Urothelium cell line (cell line): ENCODE data around the gene SENP1.
"Not testable (repeated sequence)": the region's sequence is repeated elsewhere in the genome, so short reads cannot be mapped to it uniquely, and the experiment has no call there.

ENCODE experiments used
- DNase-seq: peaks from one replicate; pipeline ENCODE4 v3.0.0; 2011; ENCODE audit warnings: low spot score, mixed read lengths
- FAIRE-seq: peaks from 2 replicates; lab custom pipeline; 2011; peaks lifted over from hg19 to GRCh38; lab: Jason Lieb, UNC

Gene SENP1

DNA sequence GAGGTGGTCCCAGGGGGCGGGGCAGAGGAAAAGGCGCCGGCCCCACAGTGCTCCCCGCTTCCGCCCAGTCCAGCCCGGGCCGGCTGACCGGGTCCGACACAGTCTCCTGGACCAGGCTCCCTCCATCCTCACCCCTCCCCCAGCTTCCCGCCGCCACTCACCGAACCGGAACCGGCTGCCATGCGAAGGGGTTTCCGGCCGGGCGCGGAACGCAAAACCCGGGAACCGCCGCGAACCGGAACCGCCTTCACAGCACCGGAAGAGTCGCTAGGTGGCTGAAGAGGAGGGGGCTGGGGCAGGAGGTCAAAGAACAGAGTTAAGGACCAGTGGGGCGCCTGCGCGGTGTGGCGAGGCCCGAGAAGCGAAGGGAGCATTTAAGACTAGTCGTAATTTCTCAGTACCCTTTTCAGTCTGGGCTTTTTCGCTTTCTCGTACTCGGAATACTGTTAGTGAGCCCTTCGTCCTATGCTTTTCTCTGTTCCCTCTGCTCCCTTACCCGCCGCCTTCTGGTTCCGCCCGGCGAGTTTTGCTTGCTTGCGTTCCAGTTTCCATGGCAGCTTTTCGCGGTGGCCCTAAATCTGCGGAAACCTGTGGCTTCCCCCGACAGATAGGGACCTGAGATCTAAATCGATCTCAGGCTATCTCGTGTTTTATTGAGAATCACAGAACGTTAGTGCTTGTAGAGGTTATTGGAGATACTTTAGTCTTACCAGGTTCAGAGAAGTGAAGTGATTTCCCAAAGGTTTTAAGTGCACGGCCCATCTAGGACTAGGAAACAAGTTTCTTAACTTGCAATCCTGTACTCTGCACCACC, at the start of gene SENP1:
TSS of gene SENP1 (minus strand) at position 213 of the 814 bp plus-strand sequence. CDS start 4,607 bp downstream, outside the sequence.
- FAIRE-seq = no peak
- DNase-seq = peak; percentile 89

DNA sequence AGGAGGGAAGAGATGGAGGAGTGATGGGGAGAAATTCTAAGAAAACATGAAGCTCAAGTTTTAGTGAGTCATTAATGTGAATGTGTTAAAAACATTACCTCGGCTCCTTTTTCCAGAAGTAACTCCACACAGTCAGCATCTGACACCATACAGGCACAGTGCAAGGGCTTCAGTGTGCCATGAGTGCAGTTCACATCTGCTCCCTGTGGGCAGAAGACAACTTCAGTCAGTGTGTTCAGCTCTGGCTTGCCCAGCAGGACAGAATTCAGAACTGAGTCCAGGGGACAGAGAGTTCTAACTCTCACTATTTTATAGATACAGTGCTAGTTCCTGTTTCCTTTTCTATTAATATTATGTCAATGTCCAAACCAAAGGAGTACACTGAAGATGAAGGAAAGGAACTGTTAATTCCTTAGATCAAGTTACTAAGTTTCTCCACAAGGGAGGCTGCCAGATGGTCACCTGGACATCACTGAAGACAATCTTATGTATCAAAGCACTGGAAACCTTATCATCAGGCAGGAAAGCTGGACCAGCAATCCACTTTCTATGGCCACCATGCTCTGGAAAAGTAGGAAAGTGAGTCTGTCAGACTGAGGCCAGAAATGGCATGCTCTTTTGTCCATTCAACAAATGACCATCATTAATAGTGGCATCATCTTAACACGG, 45.4 kb upstream of the SENP1 start:
- DNase-seq (no peak), FAIRE-seq (no peak)

- no peak for FAIRE-seq
- DNase-seq = no peak
These were observed 40.1 kb upstream of the SENP1 start for GRCh38 chr12:48145981-48146380.

GRCh38 chr12:48143898-48144297, 38.0 kb upstream of the SENP1 start:
- no peak for FAIRE-seq
- no peak for DNase-seq

- DNase-seq (no peak), FAIRE-seq (no peak)
These were observed 37.2 kb upstream of the SENP1 start for GRCh38 chr12:48142818-48143674.

DNA sequence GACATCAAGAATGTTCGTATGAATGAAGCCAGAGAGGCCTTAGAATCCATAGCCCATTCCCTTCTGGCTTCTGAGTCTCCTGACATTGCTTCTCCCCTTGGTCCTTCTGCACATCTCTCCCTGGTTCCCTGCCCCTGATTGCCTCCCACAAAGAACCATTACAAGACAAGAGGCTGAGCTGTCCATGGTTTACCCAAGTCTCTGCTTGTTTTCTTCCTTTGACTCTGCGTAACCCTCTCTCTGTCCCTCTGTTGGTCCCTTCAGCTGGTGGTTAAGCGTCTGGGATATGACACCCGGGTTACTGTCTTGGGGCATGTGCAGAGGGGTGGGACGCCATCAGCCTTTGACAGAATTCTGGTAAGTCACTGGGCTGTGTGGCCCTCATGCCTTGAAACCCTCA, 29.1 kb upstream of the SENP1 start:
- no peak for FAIRE-seq
- no peak for DNase-seq

GRCh38 chr12:48132826-48133225, 26.9 kb upstream of the SENP1 start:
- FAIRE-seq = no peak

GRCh38 chr12:48131517-48131916, 25.6 kb upstream of the SENP1 start:
- FAIRE-seq (no peak), DNase-seq (no peak)

More at GRCh38 chr12:48132826-48133225, 26.9 kb upstream of the SENP1 start:
- DNase-seq = no peak

DNA sequence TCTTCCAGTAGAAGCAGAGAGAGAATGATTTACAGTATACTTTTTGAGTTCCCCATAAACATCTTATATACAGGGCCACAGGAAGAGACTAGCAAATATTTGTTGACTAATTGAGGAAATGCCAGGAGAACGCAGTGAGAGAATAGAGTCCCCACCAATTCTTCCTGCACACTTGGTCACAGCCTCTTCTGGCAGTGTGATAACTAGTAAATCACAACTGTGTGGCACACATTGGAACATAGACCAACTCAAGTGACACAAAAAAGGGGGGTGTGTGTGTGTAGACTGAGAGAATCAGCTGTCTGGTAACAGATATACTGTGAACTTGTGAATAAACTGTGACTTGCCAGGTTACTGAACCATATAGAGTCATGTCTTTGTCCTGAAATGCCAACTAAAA, 23.5 kb upstream of the SENP1 start:
- no peak for DNase-seq
- FAIRE-seq = no peak

DNA sequence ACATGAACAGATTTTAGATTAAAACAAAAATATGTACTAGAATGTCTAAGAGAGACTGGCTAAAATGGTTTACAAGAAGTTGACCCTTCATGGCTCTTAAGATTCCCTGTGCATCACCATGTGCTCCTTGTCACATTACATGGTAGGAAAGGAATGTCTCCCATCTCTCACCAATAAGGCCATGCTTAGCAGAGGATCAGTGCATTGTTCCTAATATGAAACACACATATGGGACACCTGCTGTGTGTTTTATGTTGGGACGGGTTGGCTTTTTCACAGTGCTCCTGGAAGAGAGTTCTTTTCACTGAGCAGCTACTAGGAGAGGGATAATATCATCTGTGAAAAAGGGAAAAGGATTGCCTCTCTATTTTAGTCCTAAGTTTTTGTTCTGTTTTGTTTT, 22.9 kb upstream of the SENP1 start:
- FAIRE-seq = no peak
- DNase-seq = no peak

- FAIRE-seq (no peak), DNase-seq (no peak)
These were observed 21.2 kb upstream of the SENP1 start for GRCh38 chr12:48126953-48127630.

DNA sequence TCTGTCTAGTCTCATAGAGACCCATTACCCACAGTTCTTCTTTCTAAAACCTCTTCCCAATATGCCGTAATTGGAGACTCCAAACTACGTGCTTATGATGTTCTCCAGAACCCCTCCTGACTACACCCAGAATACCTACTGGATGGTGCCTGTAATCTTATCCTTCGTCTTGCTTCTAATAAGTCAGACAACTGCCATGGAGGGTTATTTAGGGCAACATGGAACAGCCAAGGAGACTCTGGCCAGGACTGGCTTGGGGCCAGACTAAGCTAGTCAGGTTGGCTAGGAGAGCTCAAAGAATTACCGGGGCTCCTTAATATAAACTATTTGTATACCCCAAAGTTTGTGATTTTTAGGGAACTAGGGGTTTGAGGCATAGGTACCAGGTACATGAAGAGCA, 20.1 kb upstream of the SENP1 start:
- no peak for FAIRE-seq
- DNase-seq = no peak

DNA sequence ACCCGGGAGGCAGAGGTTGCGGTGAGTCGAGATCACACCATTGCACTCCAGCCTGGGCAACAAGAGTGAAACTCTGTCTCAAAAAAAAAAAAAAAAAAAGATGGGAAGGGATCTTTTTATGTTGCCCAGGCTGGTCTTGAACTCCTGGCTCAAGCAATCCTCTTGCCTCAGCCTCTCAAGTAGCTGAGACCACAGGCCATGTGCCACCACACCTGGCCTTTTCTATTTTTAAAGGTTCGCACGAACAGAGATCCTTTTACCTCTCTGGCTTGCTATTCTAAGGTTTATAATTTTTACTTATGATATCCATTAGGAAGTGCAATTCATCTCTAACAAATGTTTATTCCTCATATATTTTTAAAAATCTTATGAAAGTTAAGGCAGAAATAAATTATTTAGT, 19.7 kb upstream of the SENP1 start:
- not testable (repeated sequence) for DNase-seq, FAIRE-seq

- FAIRE-seq = no peak
- no peak for DNase-seq
These were observed 17.3 kb upstream of the SENP1 start for GRCh38 chr12:48123169-48123568.

- FAIRE-seq (no peak), DNase-seq (no peak)
These were observed 16.4 kb upstream of the SENP1 start for GRCh38 chr12:48122065-48122834.

GRCh38 chr12:48121522-48121921, 15.6 kb upstream of the SENP1 start:
- DNase-seq (no peak), FAIRE-seq (no peak)

GRCh38 chr12:48119834-48120195, 13.9 kb upstream of the SENP1 start:
- FAIRE-seq (no peak), DNase-seq (peak; percentile 22)

DNA sequence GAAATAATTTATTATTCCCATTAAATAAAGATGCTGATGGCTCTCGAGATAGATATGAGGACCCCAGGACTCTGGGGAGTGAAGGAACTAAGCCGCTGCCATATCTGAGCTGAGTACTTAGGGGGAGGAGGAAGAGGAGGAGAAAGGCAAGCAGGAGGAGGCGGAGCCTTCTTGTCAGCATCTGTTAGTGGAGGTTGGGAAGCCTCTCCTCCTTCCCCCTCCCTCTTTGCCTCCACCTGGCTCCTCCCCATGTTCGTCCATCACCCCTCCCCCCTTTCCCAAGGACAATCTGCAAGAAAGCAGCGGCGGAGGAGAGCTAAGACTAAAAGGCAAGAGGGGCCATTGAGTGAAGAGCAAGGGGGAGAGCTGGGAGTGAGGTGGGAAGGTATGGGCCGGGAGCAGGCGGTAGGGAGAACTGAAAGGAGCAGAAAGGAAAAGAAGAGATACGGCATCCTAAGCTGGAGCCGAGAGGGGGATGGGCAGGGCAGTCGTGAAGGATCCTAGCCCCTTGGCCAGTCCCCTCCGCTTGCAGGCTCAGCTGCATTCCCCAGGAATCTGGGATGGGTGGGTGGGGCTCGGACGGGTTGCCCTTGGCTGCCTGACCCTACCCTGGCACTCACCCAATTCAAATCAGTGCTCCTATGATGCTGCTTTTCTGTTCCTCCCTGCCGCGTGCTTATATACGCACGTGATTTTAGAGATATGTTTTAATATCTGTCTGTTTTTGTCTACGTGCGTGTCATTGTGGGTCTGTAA, 13.4 kb upstream of the SENP1 start, which contains the start of gene PFKM:
TSS of gene PFKM (plus strand) at position 287 of the 756 bp plus-strand sequence. CDS start 3,411 bp downstream, outside the sequence.
- FAIRE-seq = peak; percentile 48
- peak; percentile 95 for DNase-seq

GRCh38 chr12:48118284-48118871, 12.5 kb upstream of the SENP1 start:
- FAIRE-seq = no peak
- DNase-seq = no peak
